GM18508 (cell line): Measurements from ENCODE around the gene AMIGO1.
"Not testable (repeated sequence)": the region's sequence is repeated elsewhere in the genome, so short reads cannot be mapped to it uniquely, and the experiment has no call there.

Source experiments
- ATAC-seq: cut with Tn5 transposase; IDR thresholded peaks from one replicate; pipeline ENCODE4 v1.9.1; 2021; ENCODE audit warnings: moderate number of reproducible peaks; ENCODE audit not compliant: insufficient read depth, unreplicated experiment

The AMIGO1 gene

DNA sequence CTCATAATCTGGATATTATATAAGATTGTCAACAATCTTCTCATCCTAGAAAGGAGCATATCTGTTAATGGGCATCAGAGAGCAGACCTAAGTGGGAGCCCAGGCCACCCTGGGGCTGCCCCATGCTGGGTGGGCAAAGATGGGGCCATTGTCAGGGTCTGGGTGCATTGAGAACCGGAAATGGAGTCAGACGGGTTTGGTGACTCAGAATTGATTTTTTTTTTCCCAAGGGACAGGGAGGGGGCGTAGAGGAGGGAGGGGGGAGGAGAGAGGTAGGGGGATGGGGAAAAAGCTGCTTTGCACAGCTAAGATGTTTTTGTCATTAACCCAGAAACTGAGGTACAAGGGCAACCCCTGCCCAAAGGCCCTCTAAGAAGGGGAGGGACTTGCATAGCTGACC lies 24.5 kb downstream of the AMIGO1 start:
- no peak for ATAC-seq

DNA sequence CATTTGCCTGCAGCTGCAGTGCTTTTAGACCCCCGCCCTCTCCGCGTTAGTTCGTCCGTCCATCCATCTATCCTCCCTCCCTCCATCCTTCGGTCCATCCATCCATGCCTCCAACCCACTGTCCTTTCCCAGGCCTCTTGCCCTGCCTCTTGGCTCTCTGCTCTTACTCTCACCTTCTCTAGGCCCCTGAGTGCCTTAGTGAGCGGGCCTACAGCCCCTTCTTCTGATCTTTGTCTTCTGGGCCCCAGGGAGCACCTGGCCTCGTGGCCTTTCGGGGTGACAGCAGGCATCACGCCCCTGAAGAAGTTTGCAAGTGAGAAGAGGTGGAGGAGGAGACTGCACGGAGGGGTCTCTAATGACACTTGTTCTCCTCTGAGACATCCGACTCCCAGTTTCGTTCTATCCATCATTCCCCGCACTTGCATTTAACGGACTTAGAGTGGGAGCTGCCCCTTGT lies 25.0 kb downstream of the AMIGO1 start:
- ATAC-seq = no peak

- no peak for ATAC-seq
These were observed 25.6 kb downstream of the AMIGO1 start, which contains the start of gene ATXN7L2 for GRCh38 chr1:109483672-109484518. ATXN7L2 (plus strand) TSS chr1:109483905; CDS start chr1:109483954, 49 bp downstream.

GRCh38 chr1:109482791-109483671 lies 26.5 kb downstream of the AMIGO1 start:
- no peak for ATAC-seq

GRCh38 chr1:109482242-109482641 lies 27.3 kb downstream of the AMIGO1 start:
- no peak for ATAC-seq

GRCh38 chr1:109481646-109482045 lies 27.9 kb downstream of the AMIGO1 start:
- no peak for ATAC-seq

- no peak for ATAC-seq
These were observed 29.6 kb downstream of the AMIGO1 start for GRCh38 chr1:109479901-109480300.

- no peak for ATAC-seq
These were observed 30.2 kb downstream of the AMIGO1 start for GRCh38 chr1:109479311-109479710.

DNA sequence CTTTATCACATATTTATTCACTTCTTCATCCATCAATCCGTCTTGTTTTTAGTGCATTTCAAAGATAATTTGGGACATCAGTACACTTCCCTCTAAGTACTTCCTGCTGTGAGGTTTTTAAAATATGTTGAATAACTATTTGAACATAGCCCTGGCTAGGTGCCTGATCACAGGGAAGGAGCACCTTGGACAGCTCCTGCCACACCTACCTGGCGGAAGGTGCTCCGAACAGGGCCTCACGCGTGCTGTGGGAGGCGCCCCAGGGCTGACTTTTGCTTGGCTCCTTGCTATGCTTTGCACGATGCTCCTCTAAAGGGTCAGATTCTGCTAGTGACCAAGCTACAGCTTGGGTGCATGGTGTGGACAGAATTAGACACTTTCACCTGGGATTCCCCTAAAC lies 30.7 kb downstream of the AMIGO1 start:
- ATAC-seq = no peak

GRCh38 chr1:109477821-109478220 lies 31.7 kb downstream of the AMIGO1 start:
- no peak for ATAC-seq

DNA sequence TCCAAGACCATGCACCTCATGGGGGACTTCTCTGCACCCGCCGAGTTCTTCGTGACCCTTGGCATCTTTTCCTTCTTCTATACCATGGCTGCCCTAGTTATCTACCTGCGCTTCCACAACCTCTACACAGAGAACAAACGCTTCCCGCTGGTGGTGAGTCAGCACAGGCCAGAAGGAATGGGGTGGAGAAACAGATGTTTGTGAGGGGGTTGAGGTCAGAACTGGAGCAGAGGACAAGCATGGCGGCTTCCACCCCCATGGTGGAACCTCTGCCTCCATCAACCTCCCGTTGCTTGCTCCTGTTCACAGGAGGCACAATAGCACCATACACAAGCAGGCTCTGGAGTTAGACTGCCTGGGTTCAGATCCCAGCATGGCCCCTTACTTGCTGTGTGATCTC lies 32.7 kb downstream of the AMIGO1 start:
- no peak for ATAC-seq

DNA sequence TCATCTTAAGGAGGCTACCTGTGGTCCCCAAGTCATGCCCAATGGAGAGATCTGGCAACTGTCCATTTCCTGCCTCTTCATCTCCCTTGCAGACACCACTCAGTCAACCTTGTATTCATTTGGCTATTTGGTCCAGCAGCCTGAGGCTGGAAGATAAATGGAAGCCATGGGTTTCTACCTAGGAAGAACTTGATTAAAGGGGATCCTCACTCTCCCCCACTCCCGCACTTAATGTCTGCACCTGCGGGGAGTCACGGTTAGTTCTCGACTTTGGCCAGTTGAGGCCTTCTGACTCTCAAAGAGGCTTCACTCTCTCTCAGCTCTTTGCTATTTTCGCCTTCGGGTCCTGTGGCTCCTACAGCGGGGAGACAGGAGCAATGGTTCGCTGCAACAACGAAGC lies 34.3 kb downstream of the AMIGO1 start:
- ATAC-seq = no peak

GRCh38 chr1:109474697-109475096 lies 34.8 kb downstream of the AMIGO1 start:
- ATAC-seq = no peak

- ATAC-seq = not testable (repeated sequence)
These were observed 36.1 kb downstream of the AMIGO1 start for GRCh38 chr1:109473284-109474057.

GRCh38 chr1:109472779-109473178 lies 36.7 kb downstream of the AMIGO1 start:
- no peak for ATAC-seq

- no peak for ATAC-seq
These were observed 39.3 kb downstream of the AMIGO1 start for GRCh38 chr1:109470245-109470644.

GRCh38 chr1:109468903-109469302 lies 40.6 kb downstream of the AMIGO1 start:
- ATAC-seq = no peak

- ATAC-seq = no peak
These were observed 41.5 kb downstream of the AMIGO1 start for GRCh38 chr1:109468061-109468460.

DNA sequence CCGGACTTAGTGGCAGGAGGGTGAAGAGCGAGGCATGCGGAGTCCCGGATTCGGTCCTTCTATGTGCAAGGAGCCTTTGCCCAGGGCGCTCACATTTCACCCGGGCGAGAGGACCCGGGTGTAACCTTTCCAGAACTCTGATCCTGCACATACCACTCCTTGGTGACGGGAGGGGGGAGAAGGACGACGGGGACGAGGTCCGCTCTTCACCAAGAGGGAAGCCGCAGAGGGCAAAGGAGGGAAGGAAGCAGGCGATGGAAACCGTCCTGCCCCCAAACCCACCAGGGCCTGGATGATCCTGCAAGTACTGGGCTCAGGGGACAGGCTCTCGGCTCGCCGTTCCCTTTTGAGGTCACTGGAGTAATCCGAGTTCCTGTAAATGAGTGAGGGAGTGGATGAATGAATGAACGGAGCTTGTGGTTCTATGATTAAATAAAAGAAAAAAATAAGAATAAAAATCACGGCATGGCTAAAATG lies 42.2 kb downstream of the AMIGO1 start:
- no peak for ATAC-seq
